HG02798 (cell line): ENCODE measurements around the gene RBM39.
"Not testable (repeated sequence)": the region's sequence is repeated elsewhere in the genome, so short reads cannot be mapped to it uniquely, and the experiment has no call there.

Experiments
- ATAC-seq: cut with Tn5 transposase; IDR thresholded peaks from one replicate; pipeline ENCODE4 v1.9.1; 2021; ENCODE audit warnings: mild to moderate bottlenecking; ENCODE audit not compliant: unreplicated experiment, poor library complexity

RBM39 gene

GRCh38 chr20:35741892-35742740 is at the start of gene RBM39:
TSS of gene RBM39 (minus strand) at chr20:35742260. CDS start at chr20:35740874, 1,386 bp downstream.
- ATAC-seq, result peak; percentile 90

DNA sequence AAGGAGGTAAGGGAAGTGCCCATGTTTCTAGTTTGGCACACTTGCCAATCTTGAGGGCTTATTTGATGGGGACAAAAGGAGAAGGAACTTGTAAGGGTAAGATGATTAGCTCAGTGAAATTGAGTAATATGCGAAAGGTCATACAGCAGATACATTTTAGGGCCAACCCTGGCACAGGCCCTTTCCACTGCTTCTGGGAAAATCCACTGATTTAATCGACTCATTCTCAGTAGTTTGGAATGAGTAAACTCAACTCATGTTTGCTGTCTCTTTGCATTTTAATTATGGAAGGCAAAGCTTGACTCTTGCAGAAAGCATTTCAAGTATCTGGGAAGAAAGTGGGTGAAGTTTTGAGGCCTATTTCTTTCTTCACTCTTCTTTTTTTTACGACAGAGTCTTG is 49.8 kb upstream of the RBM39 start:
- ATAC-seq, result no peak

- no peak for ATAC-seq
These were observed 49.0 kb upstream of the RBM39 start for GRCh38 chr20:35791097-35791496.

DNA sequence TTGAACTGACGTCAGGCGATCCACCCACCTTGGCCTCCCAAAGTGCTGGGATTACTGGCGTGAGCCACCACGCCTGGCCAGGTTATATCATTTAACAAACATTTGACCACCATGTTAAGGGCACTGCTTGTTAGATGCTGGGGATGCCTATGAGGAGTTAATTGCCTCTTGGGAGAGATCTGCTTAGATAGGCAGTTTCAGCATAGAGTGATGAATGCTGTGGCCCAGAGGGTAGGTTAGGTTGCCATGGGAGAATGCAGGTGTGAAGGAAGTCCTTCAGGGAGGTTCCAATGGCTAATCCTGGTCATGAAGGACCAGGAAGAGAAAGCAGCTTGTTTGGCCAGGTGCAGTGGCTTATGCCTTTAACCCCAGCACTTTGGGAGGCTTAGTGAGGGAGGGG is 46.7 kb upstream of the RBM39 start:
- ATAC-seq, result no peak

- ATAC-seq, result not testable (repeated sequence)
These were observed 43.5 kb upstream of the RBM39 start for GRCh38 chr20:35785541-35785940.

DNA sequence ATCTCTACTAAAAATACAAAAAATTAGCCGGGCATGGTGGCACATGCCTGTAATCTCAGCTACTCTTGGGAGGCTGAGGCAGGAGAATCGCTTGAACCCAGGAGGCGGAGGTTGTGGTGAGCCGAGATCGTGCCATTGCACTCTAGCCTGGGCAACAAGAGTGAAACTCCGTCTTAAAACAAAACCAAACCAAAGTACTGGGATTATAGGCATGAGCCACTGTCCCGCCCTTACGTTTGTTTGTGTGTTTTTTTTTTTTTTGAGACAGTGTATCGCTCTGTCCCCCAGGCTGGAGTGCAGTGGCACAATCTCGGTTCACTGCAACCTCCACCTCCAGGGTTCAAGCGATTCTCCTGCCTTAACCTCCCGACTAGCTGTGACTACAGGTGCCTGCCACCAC is 41.8 kb upstream of the RBM39 start:
- not testable (repeated sequence) for ATAC-seq

DNA sequence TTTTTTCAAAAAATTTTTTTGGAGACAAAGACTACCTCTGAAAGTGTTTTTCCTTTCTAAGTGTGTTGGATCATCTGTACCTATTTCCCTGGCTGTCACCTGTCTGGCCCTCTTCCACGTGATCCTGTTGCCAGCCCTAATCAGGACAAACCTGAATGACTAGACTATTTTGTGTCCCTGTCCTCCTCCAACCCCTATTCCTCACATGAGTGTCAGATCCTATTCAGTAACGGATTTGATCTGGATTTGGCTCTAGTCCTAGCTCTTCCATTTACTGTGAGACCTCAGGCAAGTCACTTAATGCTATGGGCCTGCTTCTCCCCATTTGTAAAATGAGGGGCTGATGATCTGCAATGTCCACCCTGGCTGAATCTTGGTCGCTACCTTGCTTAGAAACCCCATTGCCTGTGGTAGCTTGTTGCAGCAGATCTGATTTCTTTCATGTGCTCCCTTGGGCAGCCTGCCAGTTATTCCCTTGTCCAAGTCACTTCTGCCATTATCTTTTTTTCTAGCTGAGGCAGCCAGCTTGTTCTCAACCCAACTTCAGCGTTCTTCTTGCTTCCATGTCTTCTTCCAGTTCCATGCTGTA is 34.5 kb upstream of the RBM39 start:
- no peak for ATAC-seq

GRCh38 chr20:35774391-35774790 is 32.3 kb upstream of the RBM39 start:
- ATAC-seq, result no peak

DNA sequence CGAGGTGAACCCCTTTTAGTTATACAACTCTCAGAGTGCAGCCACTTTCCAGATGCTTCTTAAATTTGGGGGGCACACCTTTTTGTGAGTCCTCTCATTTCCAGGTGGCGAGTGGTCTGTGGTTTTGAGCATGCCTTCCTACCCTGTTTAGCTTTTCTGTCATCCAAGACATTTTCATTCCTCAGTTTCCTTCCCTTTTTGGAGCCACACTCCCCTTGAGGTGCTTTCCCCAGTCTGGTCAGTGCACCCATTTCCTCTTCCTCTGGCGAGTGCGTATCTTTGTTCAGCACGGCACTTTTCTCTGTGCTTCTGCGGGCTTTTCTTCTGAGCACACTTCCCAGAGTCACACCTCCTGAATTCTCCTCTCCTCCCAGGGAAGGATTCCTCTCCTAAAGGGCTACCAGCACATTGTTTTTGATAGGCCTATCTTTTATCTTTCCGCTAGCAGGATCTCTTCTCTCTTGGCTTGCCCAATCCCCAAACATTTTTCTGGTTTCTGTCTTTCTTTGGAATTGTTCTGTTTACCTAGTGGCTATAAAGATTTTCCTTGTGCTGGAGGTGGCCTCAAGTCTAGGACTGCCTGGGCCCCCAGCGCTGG is 31.2 kb upstream of the RBM39 start:
- no peak for ATAC-seq

DNA sequence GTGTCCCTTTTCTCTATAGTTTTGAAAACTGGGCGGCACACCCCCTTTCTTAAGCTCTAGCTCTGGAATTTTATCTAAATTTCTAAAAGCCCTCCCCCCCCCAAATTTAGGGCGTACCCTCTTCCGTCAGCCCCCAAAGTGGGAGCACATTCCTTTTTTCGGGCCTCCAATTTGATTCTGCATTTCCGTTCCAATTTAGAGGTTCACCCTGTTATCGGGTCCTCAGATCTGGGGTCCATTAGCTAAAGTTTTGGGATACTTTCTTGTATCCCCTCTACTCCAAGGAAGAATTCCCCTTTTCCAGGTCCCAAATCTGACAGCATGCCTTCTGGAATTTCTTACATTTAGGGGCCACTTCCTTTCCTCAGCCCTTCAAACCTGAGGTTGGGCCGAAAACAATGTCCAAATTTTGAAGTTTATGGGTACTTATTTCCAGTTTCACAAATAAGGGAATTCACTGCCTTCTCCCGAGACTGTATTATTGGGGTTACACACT is 30.6 kb upstream of the RBM39 start:
- no peak for ATAC-seq

DNA sequence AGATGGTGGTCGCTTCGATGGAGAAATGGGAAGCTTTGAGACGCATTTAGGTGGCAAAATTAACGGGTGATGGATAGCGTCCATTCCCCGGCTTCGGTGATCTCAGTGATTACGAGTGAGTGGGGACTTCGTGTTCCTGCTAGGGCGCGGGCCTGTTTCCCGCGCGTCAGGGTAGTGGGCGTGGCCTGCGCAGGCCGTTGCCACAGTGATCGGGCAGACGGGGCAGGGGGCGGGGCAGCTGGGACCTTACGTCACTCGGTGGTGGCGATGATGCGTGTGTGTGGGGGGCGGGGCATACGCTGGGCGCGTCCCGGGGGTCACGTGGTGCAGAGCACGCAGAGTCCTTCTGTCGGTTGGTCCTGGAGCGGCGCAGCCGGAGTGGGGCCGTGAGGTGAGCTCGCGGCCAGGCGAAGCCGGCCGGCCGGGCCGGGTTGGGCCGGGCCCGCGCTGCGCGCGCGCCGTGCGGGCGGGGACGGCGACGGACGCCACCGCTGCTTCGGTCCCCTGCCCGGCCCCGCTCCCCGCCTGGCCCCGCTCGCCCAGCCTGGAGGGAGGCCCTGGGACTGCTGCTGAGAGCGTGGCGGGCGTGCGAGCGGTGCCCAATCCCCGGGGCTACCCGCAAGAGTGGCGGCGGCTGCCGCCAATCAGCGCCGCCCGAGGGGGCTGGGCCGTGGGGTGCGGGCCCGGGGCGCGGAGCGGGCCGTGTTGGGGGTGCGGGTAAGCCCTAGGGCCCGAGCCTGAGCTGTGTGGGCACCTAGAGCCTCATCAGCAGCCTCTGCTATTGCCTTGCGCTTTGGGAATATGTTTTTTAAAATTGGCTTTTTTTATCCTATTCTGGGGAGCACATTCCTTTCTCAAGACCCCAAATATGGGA is 29.9 kb upstream of the RBM39 start, which contains the start of gene PHF20:
PHF20 (plus strand) TSS at position 327 of the 874 bp plus-strand sequence. CDS start 29,508 bp downstream, outside the sequence.
- ATAC-seq, result peak; percentile 90

DNA sequence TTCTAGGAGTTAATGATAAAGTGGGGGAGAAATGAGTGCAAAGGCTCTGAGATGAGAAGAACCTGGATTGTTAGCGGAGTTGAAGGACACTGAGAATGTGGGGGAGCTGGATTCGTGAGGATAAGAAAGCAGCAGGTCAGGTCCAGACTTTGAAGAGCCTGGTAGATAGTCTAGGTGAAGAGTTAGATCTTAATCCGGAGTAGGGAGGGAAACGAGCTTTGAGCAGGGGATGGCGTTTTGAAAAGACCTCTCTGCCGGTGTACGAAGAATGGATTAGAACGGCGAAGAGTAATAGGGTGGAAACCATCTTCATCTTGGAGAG is 29.3 kb upstream of the RBM39 start:
- ATAC-seq, result no peak

DNA sequence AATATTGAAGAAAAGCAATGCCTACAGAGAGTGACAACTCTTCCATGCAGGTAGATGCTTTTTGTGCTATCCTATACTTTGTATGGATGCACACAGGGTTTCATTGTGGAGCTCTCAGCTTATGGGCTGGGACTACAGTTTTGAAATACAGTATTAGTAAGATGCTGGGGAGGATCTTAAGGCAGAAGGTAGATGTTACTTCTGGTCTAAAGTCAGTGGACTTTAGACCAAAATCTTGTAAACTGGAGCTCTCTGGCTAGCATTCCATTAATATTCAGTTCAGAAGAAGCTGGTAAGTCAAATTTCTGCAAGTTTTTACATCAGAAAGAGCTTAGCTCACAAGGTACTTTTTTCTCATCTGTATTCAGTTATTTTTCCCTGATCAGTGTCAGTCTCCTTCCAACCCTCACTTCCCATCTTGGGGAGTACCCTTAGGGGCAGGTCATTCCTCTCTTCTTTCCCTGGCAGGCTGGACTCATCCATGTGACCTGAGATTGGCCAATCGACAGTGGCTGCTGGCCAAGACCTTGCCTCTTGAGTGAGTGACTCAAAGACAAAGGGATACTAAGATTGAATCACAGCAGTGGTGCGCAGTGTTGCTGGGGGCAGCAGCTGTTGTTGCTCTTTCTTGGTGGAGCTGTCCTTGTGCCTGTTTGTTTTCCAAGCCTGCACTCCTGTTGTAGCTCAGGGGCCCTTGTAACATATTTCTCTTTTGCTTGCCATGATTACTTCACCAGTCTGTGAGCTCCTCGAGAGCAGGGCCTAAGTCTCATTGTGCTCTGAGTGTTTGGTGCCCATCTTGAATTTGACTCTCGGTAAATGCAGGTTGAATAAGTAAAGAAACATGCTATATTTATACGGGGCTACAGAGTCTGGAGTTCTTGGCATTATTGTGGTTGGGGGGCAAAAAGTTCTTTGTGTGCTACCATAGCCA is 26.9 kb upstream of the RBM39 start:
- ATAC-seq, result no peak

DNA sequence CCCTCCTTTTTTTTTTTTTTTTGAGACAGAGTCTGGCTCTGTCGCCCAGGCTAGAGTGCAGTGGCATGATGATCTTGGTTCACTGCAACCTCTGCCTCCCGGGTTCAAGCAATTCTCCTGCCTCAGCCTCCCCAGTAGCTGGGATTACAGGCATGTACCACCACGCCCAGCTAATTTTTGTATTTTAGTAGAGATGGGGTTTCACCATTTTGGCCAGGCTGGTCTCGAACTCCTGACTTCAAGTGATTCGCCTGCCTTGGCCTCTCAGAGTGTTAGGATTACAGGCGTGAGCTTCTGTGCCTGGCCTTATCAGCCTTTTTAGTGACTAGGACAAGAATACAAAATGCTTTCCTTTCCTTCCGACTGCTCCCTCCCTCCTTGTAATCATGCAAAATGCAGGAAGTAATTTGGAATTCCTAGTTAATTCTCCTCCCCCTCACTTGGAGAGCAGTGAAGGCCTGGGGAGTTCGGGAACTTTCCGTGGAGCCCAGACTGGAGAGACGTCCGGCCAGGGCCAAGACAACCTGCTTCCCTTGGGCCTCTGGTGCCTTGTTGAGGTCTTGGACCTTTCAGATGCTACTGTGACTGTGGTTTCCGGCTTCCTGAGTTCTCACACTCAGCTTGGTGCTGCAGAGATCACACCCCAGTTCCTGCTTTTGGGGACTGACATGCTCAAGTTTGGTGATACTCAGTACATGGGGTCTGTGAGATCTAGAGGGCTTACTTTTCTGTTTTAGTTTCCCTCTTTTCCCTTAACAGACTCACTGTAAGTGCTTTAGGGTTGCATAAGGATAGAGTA is 25.8 kb upstream of the RBM39 start:
- peak; percentile 46 for ATAC-seq

DNA sequence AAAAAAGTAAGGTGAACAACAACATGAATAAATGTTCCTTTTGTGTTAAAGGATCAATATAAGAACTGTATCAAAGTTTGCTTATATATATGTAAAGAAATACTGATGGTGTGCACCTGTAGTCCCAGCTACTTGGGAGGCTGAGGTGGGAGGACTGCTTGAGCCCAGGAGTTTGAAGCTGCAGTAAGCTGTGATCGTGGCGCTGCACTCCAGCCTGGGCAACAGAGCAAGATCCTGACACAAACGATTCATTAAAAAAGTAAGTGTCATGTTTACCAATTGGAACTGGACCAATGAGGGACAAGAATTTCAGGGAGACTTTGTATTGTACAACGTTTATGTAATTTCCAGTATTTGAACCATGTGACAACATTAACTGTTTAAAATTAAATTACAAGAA is 24.8 kb upstream of the RBM39 start:
- ATAC-seq, result no peak

GRCh38 chr20:35764936-35765335 is 22.9 kb upstream of the RBM39 start:
- not testable (repeated sequence) for ATAC-seq

- ATAC-seq, result no peak
These were observed 20.4 kb upstream of the RBM39 start for GRCh38 chr20:35762461-35762860.

GRCh38 chr20:35761548-35761947 is 19.5 kb upstream of the RBM39 start:
- ATAC-seq, result not testable (repeated sequence)
